Spleen (tissue), 7 donors: ENCODE data around the gene RFC2.

Source experiments
- POLR2A ChIP-seq, 3 donors: fragments of 450-650 bp; IDR thresholded peaks; one replicate each; pipeline ENCODE4 v1.5.1; 2017; ENCODE audit warnings: antibody characterized with exemption in 3 of 3, mild to moderate bottlenecking in 1 of 3
- POLR2AphosphoS5 ChIP-seq, 3 donors: sonication (generic); formaldehyde crosslinking; IDR thresholded peaks; one replicate each; pipeline ENCODE4 v1.5.1; 2017; ENCODE audit warnings: antibody characterized with exemption in 3 of 3
- TF ChIP-seq, protein P1 (sequence below), 11 experiments: fragments of 200-600 bp in 7 of 11; fragments of 450-650 bp in 4 of 11; sonication (generic) in 4 of 11; IDR thresholded peaks in 8 of 11; conservative IDR thresholded peaks in 3 of 11; 1 replicate in 7 of 11; 2 replicates in 4 of 11; pipeline versions ENCODE4 v1.4.0 to v1.8.0; 2016 to 2021; ENCODE audit warnings: antibody characterized with exemption in 11 of 11, inconsistent platforms in 4 of 11, mild to moderate bottlenecking in 1 of 11
- donor health status: DM: no; HTN: no; CAD: no; lungs with moderate emphysema.
- donor health status: DM: no; HTN: no; CAD: no.
- donor health status: DM: no; HTN: no; CAD: no.

DNA sequence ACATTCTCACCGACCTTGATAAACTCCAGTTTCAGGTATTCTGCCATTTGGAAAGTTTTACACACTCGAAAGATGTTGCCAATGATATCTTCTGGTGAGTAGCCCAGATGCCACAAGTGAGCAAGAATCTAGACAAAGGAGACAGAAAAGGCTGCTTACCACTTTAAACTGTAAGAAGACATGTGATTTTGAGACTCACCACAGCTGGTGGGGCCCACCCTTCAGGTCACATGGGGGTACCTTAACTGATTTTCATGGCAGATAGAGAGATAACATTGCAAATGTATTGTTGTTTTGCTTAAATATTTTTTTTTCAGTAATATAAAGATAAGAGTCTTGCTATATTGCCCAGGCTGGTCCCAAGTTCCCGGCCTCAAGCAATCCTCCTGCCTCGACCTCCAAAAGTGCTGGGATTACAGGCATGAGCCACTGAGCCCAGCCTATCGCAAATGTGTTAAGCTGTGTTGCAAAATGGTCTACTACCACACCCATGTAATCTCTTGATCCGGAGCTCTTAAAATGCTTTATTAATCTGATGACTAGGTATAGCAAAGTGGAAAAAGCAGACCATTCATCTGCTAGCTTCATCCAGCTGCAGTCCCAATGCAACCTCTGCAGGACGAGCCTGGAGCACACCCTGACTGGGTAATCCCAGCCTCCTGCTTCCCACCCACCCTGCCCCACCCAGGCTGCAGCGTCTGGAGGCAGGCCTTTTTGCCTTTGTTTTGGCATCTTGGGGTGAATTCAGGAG lies 18.5 kb downstream of the RFC2 start:
- no peak for TF ChIP-seq POLR2AphosphoS5 (IDR thresholded peaks at IDR 0.05)
- TF ChIP-seq, protein P1, sequence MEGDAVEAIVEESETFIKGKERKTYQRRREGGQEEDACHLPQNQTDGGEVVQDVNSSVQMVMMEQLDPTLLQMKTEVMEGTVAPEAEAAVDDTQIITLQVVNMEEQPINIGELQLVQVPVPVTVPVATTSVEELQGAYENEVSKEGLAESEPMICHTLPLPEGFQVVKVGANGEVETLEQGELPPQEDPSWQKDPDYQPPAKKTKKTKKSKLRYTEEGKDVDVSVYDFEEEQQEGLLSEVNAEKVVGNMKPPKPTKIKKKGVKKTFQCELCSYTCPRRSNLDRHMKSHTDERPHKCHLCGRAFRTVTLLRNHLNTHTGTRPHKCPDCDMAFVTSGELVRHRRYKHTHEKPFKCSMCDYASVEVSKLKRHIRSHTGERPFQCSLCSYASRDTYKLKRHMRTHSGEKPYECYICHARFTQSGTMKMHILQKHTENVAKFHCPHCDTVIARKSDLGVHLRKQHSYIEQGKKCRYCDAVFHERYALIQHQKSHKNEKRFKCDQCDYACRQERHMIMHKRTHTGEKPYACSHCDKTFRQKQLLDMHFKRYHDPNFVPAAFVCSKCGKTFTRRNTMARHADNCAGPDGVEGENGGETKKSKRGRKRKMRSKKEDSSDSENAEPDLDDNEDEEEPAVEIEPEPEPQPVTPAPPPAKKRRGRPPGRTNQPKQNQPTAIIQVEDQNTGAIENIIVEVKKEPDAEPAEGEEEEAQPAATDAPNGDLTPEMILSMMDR (IDR thresholded peaks at IDR 0.05 in 8 of 11, conservative IDR thresholded peaks at IDR 0.05 in 3 of 11): no peak
- TF ChIP-seq POLR2A (IDR thresholded peaks at IDR 0.05): no peak
